H1 (cell line): ENCODE data around the gene SEMA4D. TPM values are rescaled to one million over a fixed set of nuclear protein-coding genes. Genes with fewer than 3 reads are reported as not detected.

ENCODE experiments used
- BRCA1 ChIP-seq: IDR thresholded peaks from 2 replicates; pipeline ENCODE4 v1.6.1; 2012; ENCODE audit warnings: low read depth, low read length, improper control_type of control experiment
- KDM4A ChIP-seq: IDR thresholded peaks from one replicate; pipeline ENCODE4 v1.7.1; 2012; ENCODE audit warnings: low read depth, mild to moderate bottlenecking, moderate library complexity, low read length, inconsistent platforms; ENCODE audit not compliant: severe bottlenecking
- SIRT6 ChIP-seq: IDR thresholded peaks from one replicate; pipeline ENCODE4 v1.7.1; 2012; ENCODE audit warnings: low read length, inconsistent platforms
- polyA plus RNA-seq, 7 experiments: library from polyadenylated mRNA; depleted of rRNA in 3 of 7; stranded (reverse) in 5 of 7; unstranded in 2 of 7; fragments of >200 nt in 5 of 7; fragments of 200-250 nt in 2 of 7; gene quantifications; 1 replicate in 5 of 7; 2 replicates in 1 of 7; 4 replicates in 1 of 7; pipeline versions ENCODE4 v1.2.1 to v1.2.3, GENCODE V29; 2011 to 2013; ENCODE audit warnings: missing spikeins in 2 of 7, mixed read lengths in 2 of 7
- total RNA-seq: library from RNA; stranded (reverse); fragmentation: NEBNext Ultra II Directional; extraction: Animal tissue kit (Norgen Biotek cat#: 25700); gene quantifications from 2 replicates; pipeline ENCODE4 v1.2.1, GENCODE V29; 2021
- TF ChIP-seq, protein P1 (sequence below): fragments of 300-600 bp; sonication (generic); IDR thresholded peaks from 2 replicates; pipeline ENCODE4 v1.7.1; 2012; ENCODE audit warnings: low read length, moderate library complexity, mild to moderate bottlenecking, inconsistent platforms; ENCODE audit not compliant: insufficient replicate concordance

Gene SEMA4D
- total and polyA plus RNA-seq, 2 of the 8 experiments (the other 6 are each of a cell fraction or from before 2014, with no cell fraction given), result 21.0 to 70.4 TPM

DNA sequence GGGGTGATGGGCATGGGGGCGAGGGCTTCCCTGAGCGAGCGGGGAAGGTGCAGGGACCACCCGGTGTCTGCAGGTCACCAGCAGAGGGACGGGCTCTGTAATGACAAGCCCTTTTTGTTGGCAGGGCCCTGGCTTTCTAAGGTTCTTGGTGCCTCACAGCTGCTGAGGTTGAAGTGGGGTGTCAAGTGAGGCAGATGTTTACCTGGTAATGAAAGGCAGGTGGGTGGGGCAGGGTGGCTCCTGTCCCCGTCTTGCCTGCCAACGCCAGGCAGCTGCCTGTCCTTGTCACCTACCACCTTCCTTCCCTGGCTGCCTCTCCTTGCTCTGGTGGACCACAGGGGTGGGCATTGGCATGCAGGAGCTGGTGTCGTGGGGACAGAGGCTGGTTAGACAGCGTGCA is 41.0 kb upstream of the SEMA4D start (continued):
- TF ChIP-seq, protein P1, sequence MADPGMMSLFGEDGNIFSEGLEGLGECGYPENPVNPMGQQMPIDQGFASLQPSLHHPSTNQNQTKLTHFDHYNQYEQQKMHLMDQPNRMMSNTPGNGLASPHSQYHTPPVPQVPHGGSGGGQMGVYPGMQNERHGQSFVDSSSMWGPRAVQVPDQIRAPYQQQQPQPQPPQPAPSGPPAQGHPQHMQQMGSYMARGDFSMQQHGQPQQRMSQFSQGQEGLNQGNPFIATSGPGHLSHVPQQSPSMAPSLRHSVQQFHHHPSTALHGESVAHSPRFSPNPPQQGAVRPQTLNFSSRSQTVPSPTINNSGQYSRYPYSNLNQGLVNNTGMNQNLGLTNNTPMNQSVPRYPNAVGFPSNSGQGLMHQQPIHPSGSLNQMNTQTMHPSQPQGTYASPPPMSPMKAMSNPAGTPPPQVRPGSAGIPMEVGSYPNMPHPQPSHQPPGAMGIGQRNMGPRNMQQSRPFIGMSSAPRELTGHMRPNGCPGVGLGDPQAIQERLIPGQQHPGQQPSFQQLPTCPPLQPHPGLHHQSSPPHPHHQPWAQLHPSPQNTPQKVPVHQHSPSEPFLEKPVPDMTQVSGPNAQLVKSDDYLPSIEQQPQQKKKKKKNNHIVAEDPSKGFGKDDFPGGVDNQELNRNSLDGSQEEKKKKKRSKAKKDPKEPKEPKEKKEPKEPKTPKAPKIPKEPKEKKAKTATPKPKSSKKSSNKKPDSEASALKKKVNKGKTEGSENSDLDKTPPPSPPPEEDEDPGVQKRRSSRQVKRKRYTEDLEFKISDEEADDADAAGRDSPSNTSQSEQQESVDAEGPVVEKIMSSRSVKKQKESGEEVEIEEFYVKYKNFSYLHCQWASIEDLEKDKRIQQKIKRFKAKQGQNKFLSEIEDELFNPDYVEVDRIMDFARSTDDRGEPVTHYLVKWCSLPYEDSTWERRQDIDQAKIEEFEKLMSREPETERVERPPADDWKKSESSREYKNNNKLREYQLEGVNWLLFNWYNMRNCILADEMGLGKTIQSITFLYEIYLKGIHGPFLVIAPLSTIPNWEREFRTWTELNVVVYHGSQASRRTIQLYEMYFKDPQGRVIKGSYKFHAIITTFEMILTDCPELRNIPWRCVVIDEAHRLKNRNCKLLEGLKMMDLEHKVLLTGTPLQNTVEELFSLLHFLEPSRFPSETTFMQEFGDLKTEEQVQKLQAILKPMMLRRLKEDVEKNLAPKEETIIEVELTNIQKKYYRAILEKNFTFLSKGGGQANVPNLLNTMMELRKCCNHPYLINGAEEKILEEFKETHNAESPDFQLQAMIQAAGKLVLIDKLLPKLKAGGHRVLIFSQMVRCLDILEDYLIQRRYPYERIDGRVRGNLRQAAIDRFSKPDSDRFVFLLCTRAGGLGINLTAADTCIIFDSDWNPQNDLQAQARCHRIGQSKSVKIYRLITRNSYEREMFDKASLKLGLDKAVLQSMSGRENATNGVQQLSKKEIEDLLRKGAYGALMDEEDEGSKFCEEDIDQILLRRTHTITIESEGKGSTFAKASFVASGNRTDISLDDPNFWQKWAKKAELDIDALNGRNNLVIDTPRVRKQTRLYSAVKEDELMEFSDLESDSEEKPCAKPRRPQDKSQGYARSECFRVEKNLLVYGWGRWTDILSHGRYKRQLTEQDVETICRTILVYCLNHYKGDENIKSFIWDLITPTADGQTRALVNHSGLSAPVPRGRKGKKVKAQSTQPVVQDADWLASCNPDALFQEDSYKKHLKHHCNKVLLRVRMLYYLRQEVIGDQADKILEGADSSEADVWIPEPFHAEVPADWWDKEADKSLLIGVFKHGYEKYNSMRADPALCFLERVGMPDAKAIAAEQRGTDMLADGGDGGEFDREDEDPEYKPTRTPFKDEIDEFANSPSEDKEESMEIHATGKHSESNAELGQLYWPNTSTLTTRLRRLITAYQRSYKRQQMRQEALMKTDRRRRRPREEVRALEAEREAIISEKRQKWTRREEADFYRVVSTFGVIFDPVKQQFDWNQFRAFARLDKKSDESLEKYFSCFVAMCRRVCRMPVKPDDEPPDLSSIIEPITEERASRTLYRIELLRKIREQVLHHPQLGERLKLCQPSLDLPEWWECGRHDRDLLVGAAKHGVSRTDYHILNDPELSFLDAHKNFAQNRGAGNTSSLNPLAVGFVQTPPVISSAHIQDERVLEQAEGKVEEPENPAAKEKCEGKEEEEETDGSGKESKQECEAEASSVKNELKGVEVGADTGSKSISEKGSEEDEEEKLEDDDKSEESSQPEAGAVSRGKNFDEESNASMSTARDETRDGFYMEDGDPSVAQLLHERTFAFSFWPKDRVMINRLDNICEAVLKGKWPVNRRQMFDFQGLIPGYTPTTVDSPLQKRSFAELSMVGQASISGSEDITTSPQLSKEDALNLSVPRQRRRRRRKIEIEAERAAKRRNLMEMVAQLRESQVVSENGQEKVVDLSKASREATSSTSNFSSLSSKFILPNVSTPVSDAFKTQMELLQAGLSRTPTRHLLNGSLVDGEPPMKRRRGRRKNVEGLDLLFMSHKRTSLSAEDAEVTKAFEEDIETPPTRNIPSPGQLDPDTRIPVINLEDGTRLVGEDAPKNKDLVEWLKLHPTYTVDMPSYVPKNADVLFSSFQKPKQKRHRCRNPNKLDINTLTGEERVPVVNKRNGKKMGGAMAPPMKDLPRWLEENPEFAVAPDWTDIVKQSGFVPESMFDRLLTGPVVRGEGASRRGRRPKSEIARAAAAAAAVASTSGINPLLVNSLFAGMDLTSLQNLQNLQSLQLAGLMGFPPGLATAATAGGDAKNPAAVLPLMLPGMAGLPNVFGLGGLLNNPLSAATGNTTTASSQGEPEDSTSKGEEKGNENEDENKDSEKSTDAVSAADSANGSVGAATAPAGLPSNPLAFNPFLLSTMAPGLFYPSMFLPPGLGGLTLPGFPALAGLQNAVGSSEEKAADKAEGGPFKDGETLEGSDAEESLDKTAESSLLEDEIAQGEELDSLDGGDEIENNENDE, result no peak
- TF ChIP-seq SIRT6 (no peak), BRCA1 (no peak), KDM4A (no peak)
